GM12878 (cell line): ENCODE measurements around the gene TRIM9. TPM values are rescaled to one million over a fixed set of nuclear protein-coding genes. Genes with fewer than 3 reads are reported as not detected.

Experiments used
- ATAC-seq: fragments of 200-7000 bp; cut with Tn5 transposase; 3 replicates; pipeline ENCODE4 v1.9.1; 2020; ENCODE audit warnings: mild to moderate bottlenecking, moderate library complexity
- BruUV-seq: library from RNA; stranded (reverse); fragments of 400-500 nt; replicated peaks from 2 replicates; lab custom pipeline; 2021; lab: Mats Ljungman, UMichigan
- CTCF ChIA-PET: fragments of 300-600 bp; sonication (Branson Sonifier 250); formaldehyde crosslinking; extraction: SDS; loops from one replicate; lab custom pipeline; 2021; ENCODE audit warnings: inconsistent platforms; lab: Yijun Ruan, JAX
- POLR2A ChIA-PET: fragments of 350-600 bp; formaldehyde crosslinking; extraction: SDS; loops from one replicate; lab custom pipeline; 2021; ENCODE audit warnings: inconsistent platforms; lab: Charles Lee
- RAD21 ChIA-PET: fragments of 300-600 bp; sonication (Branson Sonifier 250); formaldehyde crosslinking; loops from one replicate; lab custom pipeline; 2023; ENCODE audit warnings: antibody characterized with exemption; ENCODE audit not compliant: unreplicated experiment; lab: Charles Lee
- SMC1A ChIA-PET: fragments of 300-600 bp; sonication (Branson Sonifier 250); formaldehyde crosslinking; loops from one replicate; lab custom pipeline; 2023; ENCODE audit not compliant: unreplicated experiment, uncharacterized antibody; lab: Charles Lee
- DNase-seq: peaks from one replicate; pipeline ENCODE4 v3.0.0-alpha.2; 2011; ENCODE audit warnings: low read depth, low spot score
- FAIRE-seq: peaks from 3 replicates; lab custom pipeline; 2011; peaks lifted over from hg19 to GRCh38; lab: Jason Lieb, UNC
- H2AFZ ChIP-seq: 2 replicates; pipeline ENCODE4 v1.6.0; 2011; ENCODE audit warnings: low read depth, low read length, control low read depth; ENCODE audit not compliant: control insufficient read depth
- H3K27ac ChIP-seq: 2 replicates; pipeline ENCODE4 v1.5.1; 2011; ENCODE audit warnings: control low read depth; ENCODE audit not compliant: control insufficient read depth, insufficient read depth
- H3K27me3 ChIP-seq, 2 experiments: replicated peaks in 1 of 2; 2 replicates each; pipeline versions ENCODE4 v1.6.0 to v1.6.1; 2011; ENCODE audit warnings: low read length in 1 of 2; ENCODE audit not compliant: control insufficient read depth in 2 of 2, insufficient read depth in 2 of 2
- H3K36me3 ChIP-seq, 2 experiments: 2 replicates each; pipeline ENCODE4 v1.5.1; 2011; ENCODE audit warnings: low read length in 1 of 2; ENCODE audit not compliant: control insufficient read depth in 2 of 2, insufficient read depth in 2 of 2
- H3K4me1 ChIP-seq: 2 replicates; pipeline ENCODE4 v1.6.1; 2011; ENCODE audit warnings: mild to moderate bottlenecking, low read length, moderate library complexity, mixed read lengths; ENCODE audit not compliant: control insufficient read depth, insufficient read depth
- H3K4me2 ChIP-seq: 2 replicates; pipeline ENCODE4 v1.6.0; 2011; ENCODE audit warnings: control low read depth; ENCODE audit not compliant: control insufficient read depth, insufficient read depth
- H3K4me3 ChIP-seq: fragments of 200-600 bp; sonication (generic); 2 replicates; pipeline ENCODE4 v1.5.1; 2016
- H3K79me2 ChIP-seq: 2 replicates; pipeline ENCODE4 v1.6.0; 2011; ENCODE audit warnings: low read length; ENCODE audit not compliant: control insufficient read depth, insufficient read depth
- H3K9ac ChIP-seq: 2 replicates; pipeline ENCODE4 v1.8.0; 2011; ENCODE audit warnings: low read length, control low read depth, mixed read lengths; ENCODE audit not compliant: control insufficient read depth, insufficient read depth
- H3K9me3 ChIP-seq: replicated peaks from 3 replicates; pipeline ENCODE4 v1.5.1; 2011; ENCODE audit warnings: mild to moderate bottlenecking, low read length; ENCODE audit not compliant: control insufficient read depth, insufficient read depth
- H4K20me1 ChIP-seq: 2 replicates; pipeline ENCODE4 v1.6.0; 2011; ENCODE audit not compliant: control insufficient read depth, insufficient read depth
- ETV6 ChIP-seq, 2 experiments: fragments of 450-650 bp in 1 of 2; IDR thresholded peaks in 1 of 2; conservative IDR thresholded peaks in 1 of 2; 2 replicates each; pipeline ENCODE4 v1.6.1; 2014; ENCODE audit warnings: antibody characterized with exemption in 1 of 2, borderline replicate concordance in 1 of 2, low read depth in 1 of 2, mild to moderate bottlenecking in 1 of 2, moderate library complexity in 1 of 2
- FOXM1 ChIP-seq: IDR thresholded peaks from 2 replicates; pipeline ENCODE4 v1.6.1; 2012; ENCODE audit warnings: low read depth, mild to moderate bottlenecking, inconsistent platforms, low read length, moderate library complexity
- HSF1 ChIP-seq: fragments of 150-350 bp; IDR thresholded peaks from 2 replicates; pipeline ENCODE4 v1.6.1; 2014; ENCODE audit warnings: mild to moderate bottlenecking, low read depth, low read length
- JUND ChIP-seq: IDR thresholded peaks from 2 replicates; pipeline ENCODE4 v1.6.1; 2012; ENCODE audit warnings: low read depth, mild to moderate bottlenecking, low read length, improper control_type of control experiment, moderate library complexity
- MTA2 ChIP-seq: fragments of 450-650 bp; IDR thresholded peaks from 2 replicates; pipeline ENCODE4 v1.6.1; 2016; ENCODE audit warnings: low read depth, mild to moderate bottlenecking, moderate library complexity
- MTA3 ChIP-seq: IDR thresholded peaks from 2 replicates; pipeline ENCODE4 v1.6.1; 2012; ENCODE audit warnings: low read length, inconsistent platforms, borderline replicate concordance
- NFIC ChIP-seq: IDR thresholded peaks from 2 replicates; pipeline ENCODE4 v1.6.1; 2012; ENCODE audit warnings: low read depth, mild to moderate bottlenecking, inconsistent platforms, low read length, moderate library complexity
- PKNOX1 ChIP-seq: fragments of 450-650 bp; IDR thresholded peaks from 2 replicates; pipeline ENCODE4 v1.6.1; 2016; ENCODE audit warnings: mild to moderate bottlenecking
- POLR2AphosphoS2 ChIP-seq: IDR thresholded peaks from 2 replicates; pipeline ENCODE4 v1.6.1; 2011; ENCODE audit warnings: low read depth, mild to moderate bottlenecking, low read length, improper control_type of control experiment, moderate library complexity
- RELA ChIP-seq: fragments of 450-650 bp; IDR thresholded peaks from 2 replicates; pipeline ENCODE4 v1.8.0; 2014; ENCODE audit warnings: borderline replicate concordance; ENCODE audit not compliant: partially characterized antibody
- SIX5 ChIP-seq: IDR thresholded peaks from 2 replicates; pipeline ENCODE4 v1.6.1; 2011; ENCODE audit warnings: mild to moderate bottlenecking, low read depth, low read length, moderate library complexity; ENCODE audit not compliant: severe bottlenecking
- STAT3 ChIP-seq: IDR thresholded peaks from 2 replicates; pipeline ENCODE4 v1.6.1; 2011; ENCODE audit warnings: low read depth, low read length, improper control_type of control experiment
- TARDBP ChIP-seq: IDR thresholded peaks from 2 replicates; pipeline ENCODE4 v1.6.1; 2016; ENCODE audit warnings: borderline replicate concordance
- TCF7 ChIP-seq: IDR thresholded peaks from 2 replicates; pipeline ENCODE4 v1.6.1; 2014; ENCODE audit warnings: antibody characterized with exemption, borderline replicate concordance
- YY1 ChIP-seq: IDR thresholded peaks from 2 replicates; pipeline ENCODE4 v1.6.1; 2011; ENCODE audit warnings: low read depth, mild to moderate bottlenecking, low read length
- WGBS: methylation state at CpG from one replicate; pipeline ENCODE4 v1.1.6; 2016; ENCODE audit warnings: low lambda C conversion rate; ENCODE audit not compliant: insufficient replicate concordance, insufficient coverage; ENCODE audit errors: missing lambda C conversion rate; 5-methylcytosine and 5-hydroxymethylcytosine counted together
- in situ Hi-C: fragments of 300-500 bp; cut with MboI; formaldehyde crosslinking; loops from 9 replicates; pipeline ENCODE4 v1.14.3; 2018; ENCODE audit warnings: mixed read lengths
- intact Hi-C: fragments of 100-400 bp; cut with micrococcal nuclease; formaldehyde crosslinking; loops from one replicate; pipeline ENCODE4 v1.14.2; 2022; ENCODE audit not compliant: unreplicated experiment
- polyA plus RNA-seq, 11 experiments: library from polyadenylated mRNA; depleted of rRNA in 4 of 11; unstranded in 6 of 11; stranded (reverse) in 5 of 11; fragments of >200 nt; fragmentation: Nextera tagmentation in 4 of 11; fragmentation: Illumina TruSeq in 1 of 11; extraction: Ambion mirVana in 4 of 11; extraction: Trizol in 1 of 11; gene quantifications; 1 replicate in 1 of 11; 2 replicates in 10 of 11; pipeline versions ENCODE4 v1.2.1 to v1.2.3, GENCODE V29; 2011 to 2016; ENCODE audit warnings: inconsistent platforms in 2 of 11, missing spikeins in 2 of 11, low read depth in 1 of 11
- total RNA-seq, 4 experiments: library from RNA; depleted of rRNA in 3 of 4; stranded (reverse); fragments of >200 nt in 3 of 4; fragmentation: Illumina TruSeq in 1 of 4; extraction: Trizol in 1 of 4; gene quantifications; 2 replicates each; pipeline versions ENCODE4 v1.2.1 to v1.2.3, GENCODE V29; 2013 to 2021
- TF ChIP-seq, protein P1 (sequence below): fragments of 450-650 bp; IDR thresholded peaks from 2 replicates; pipeline ENCODE4 v1.6.1; 2017; ENCODE audit warnings: mild to moderate bottlenecking, moderate library complexity
- TF ChIP-seq, protein P2 (sequence below): fragments of 450-650 bp; conservative IDR thresholded peaks from 2 replicates; pipeline ENCODE4 v1.6.1; 2017; ENCODE audit warnings: mild to moderate bottlenecking, moderate library complexity

Gene TRIM9
- total and polyA plus RNA-seq, 10 of the 15 experiments (the other 5 are each of a cell fraction or from before 2014, with no cell fraction given), result 0.04 to 0.18 (median 0.11) TPM; not detected in 2

GRCh38 chr14:50951032-50951431 lies 143.9 kb downstream of the TRIM9 start:
- WGBS, result 63% methylated on average over 6 of the region's 6 CpGs
- BruUV-seq, result no TSS peak
- no peak overlapping the region for H3K9ac ChIP-seq
- no peaks in the 10 kb centered on the region for H3K36me3 ChIP-seq
- H3K27me3 ChIP-seq, result no peaks in the 10 kb centered on the region
- H3K4me3 ChIP-seq, result no peak overlapping the region
- no peak for TF ChIP-seq HSF1
- TF ChIP-seq JUND, result no peak
- no peak for TF ChIP-seq FOXM1
- no peak for TF ChIP-seq TARDBP
- TF ChIP-seq YY1, result no peak
- TF ChIP-seq, protein P1, sequence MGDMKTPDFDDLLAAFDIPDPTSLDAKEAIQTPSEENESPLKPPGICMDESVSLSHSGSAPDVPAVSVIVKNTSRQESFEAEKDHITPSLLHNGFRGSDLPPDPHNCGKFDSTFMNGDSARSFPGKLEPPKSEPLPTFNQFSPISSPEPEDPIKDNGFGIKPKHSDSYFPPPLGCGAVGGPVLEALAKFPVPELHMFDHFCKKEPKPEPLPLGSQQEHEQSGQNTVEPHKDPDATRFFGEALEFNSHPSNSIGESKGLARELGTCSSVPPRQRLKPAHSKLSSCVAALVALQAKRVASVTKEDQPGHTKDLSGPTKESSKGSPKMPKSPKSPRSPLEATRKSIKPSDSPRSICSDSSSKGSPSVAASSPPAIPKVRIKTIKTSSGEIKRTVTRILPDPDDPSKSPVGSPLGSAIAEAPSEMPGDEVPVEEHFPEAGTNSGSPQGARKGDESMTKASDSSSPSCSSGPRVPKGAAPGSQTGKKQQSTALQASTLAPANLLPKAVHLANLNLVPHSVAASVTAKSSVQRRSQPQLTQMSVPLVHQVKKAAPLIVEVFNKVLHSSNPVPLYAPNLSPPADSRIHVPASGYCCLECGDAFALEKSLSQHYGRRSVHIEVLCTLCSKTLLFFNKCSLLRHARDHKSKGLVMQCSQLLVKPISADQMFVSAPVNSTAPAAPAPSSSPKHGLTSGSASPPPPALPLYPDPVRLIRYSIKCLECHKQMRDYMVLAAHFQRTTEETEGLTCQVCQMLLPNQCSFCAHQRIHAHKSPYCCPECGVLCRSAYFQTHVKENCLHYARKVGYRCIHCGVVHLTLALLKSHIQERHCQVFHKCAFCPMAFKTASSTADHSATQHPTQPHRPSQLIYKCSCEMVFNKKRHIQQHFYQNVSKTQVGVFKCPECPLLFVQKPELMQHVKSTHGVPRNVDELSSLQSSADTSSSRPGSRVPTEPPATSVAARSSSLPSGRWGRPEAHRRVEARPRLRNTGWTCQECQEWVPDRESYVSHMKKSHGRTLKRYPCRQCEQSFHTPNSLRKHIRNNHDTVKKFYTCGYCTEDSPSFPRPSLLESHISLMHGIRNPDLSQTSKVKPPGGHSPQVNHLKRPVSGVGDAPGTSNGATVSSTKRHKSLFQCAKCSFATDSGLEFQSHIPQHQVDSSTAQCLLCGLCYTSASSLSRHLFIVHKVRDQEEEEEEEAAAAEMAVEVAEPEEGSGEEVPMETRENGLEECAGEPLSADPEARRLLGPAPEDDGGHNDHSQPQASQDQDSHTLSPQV, result no peak
- TF ChIP-seq MTA3, result no peak
- TF ChIP-seq POLR2AphosphoS2, result no peak
- TF ChIP-seq PKNOX1, result no peak
- TF ChIP-seq ETV6 (conservative IDR thresholded peaks at IDR 0.05 in 1 of 2, IDR thresholded peaks at IDR 0.05 in 1 of 2; ENCODE audit: borderline replicate concordance in 1 of 2, low read depth in 1 of 2), result no peak
- TF ChIP-seq SIX5, result no peak
- TF ChIP-seq NFIC, result no peak
- TF ChIP-seq MTA2, result no peak
- TF ChIP-seq, protein P2, sequence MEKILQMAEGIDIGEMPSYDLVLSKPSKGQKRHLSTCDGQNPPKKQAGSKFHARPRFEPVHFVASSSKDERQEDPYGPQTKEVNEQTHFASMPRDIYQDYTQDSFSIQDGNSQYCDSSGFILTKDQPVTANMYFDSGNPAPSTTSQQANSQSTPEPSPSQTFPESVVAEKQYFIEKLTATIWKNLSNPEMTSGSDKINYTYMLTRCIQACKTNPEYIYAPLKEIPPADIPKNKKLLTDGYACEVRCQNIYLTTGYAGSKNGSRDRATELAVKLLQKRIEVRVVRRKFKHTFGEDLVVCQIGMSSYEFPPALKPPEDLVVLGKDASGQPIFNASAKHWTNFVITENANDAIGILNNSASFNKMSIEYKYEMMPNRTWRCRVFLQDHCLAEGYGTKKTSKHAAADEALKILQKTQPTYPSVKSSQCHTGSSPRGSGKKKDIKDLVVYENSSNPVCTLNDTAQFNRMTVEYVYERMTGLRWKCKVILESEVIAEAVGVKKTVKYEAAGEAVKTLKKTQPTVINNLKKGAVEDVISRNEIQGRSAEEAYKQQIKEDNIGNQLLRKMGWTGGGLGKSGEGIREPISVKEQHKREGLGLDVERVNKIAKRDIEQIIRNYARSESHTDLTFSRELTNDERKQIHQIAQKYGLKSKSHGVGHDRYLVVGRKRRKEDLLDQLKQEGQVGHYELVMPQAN, result no peak
- TF ChIP-seq TCF7, result no peak
- TF ChIP-seq STAT3, result no peak
- no peak for TF ChIP-seq RELA
- TF ChIP-seq, all 136 proteins: peak for 0
- H3K9me3 ChIP-seq, result no peaks in the 10 kb centered on the region; the same call in 2 of the 3 replicates
- FAIRE-seq (no peak), ATAC-seq (no peak), DNase-seq (no peak)
- H3K79me2 ChIP-seq, result no peaks in the 10 kb centered on the region
- in situ Hi-C loops (no loop called here), intact Hi-C loops (loop anchor here (5.0 kb wide), 1 partner anchor 271 kb away; no protein-coding TSS in a partner anchor)
- H3K27ac ChIP-seq, result no peak overlapping the region
- no peaks in the 10 kb centered on the region for H4K20me1 ChIP-seq
- RAD21 ChIA-PET, result no interaction called here
- SMC1A ChIA-PET, result no interaction called here
- POLR2A ChIA-PET, result no interaction called here
- H3K4me2 ChIP-seq, result no peak overlapping the region
- H3K4me1 ChIP-seq, result no peaks in the 10 kb centered on the region
- H2AFZ ChIP-seq, result no peak overlapping the region
- CTCF ChIA-PET, result no interaction called here
